Neuronal stem cell (in vitro differentiated cells): ENCODE measurements around the gene RTF2.
"Not testable (repeated sequence)": the region's sequence is repeated elsewhere in the genome, so short reads cannot be mapped to it uniquely, and the experiment has no call there.

Source experiments
- DNase-seq: peaks from one replicate; pipeline ENCODE4 v3.0.0-alpha.2; 2013; ENCODE audit warnings: low spot score
- H2AFZ ChIP-seq: one replicate; pipeline ENCODE4 v1.6.1; 2013; ENCODE audit warnings: mild to moderate bottlenecking, low read length, inconsistent platforms
- H2AK5ac ChIP-seq: 2 replicates; pipeline ENCODE4 v1.6.1; 2013; ENCODE audit warnings: low read depth, mild to moderate bottlenecking, inconsistent platforms, low read length, moderate library complexity, mixed read lengths
- H2BK120ac ChIP-seq: 2 replicates; pipeline ENCODE4 v1.6.1; 2013; ENCODE audit warnings: low read depth, mild to moderate bottlenecking, inconsistent platforms, low read length, moderate library complexity, mixed read lengths
- H2BK12ac ChIP-seq: one replicate; pipeline ENCODE4 v1.6.1; 2013; ENCODE audit warnings: low read length, inconsistent platforms
- H2BK15ac ChIP-seq: 2 replicates; pipeline ENCODE4 v1.6.1; 2013; ENCODE audit warnings: mild to moderate bottlenecking, low read length, inconsistent platforms, mixed read lengths
- H2BK5ac ChIP-seq: one replicate; pipeline ENCODE4 v1.6.1; 2013; ENCODE audit warnings: inconsistent platforms, mild to moderate bottlenecking, low read length, moderate library complexity
- H3K14ac ChIP-seq: one replicate; pipeline ENCODE4 v1.6.1; 2013; ENCODE audit warnings: low read length, inconsistent platforms
- H3K18ac ChIP-seq: 2 replicates; pipeline ENCODE4 v1.6.1; 2013; ENCODE audit warnings: low read length, inconsistent platforms
- H3K23ac ChIP-seq: 2 replicates; pipeline ENCODE4 v1.6.1; 2013; ENCODE audit warnings: low read depth, mild to moderate bottlenecking, mixed read lengths, low read length, inconsistent platforms; ENCODE audit not compliant: poor library complexity
- H3K27ac ChIP-seq: replicated peaks from 3 replicates; pipeline ENCODE4 v1.5.1; 2013; ENCODE audit warnings: low read length, inconsistent platforms
- H3K27me3 ChIP-seq, 3 experiments: 2 replicates each; pipeline ENCODE4 v1.6.1; 2013; ENCODE audit warnings: low read length in 3 of 3, mild to moderate bottlenecking in 2 of 3, inconsistent platforms in 1 of 3, low read depth in 1 of 3, mixed read lengths in 1 of 3, moderate library complexity in 1 of 3; ENCODE audit not compliant: control insufficient read depth in 3 of 3, insufficient read depth in 3 of 3
- H3K36me3 ChIP-seq, 2 donors: replicated peaks in 1 of 2; 2 replicates each; pipeline ENCODE4 v1.6.1; 2013; ENCODE audit warnings: low read length in 2 of 2; ENCODE audit not compliant: control insufficient read depth in 2 of 2, insufficient read depth in 2 of 2
- H3K4ac ChIP-seq: 2 replicates; pipeline ENCODE4 v1.6.1; 2013; ENCODE audit warnings: inconsistent platforms, mild to moderate bottlenecking, low read length, moderate library complexity
- H3K4me1 ChIP-seq, 2 donors: 1 replicate in 1 of 2; 2 replicates in 1 of 2; pipeline ENCODE4 v1.6.1; 2013; ENCODE audit warnings: low read length in 2 of 2, low read depth in 1 of 2; ENCODE audit not compliant: control insufficient read depth in 2 of 2, insufficient read depth in 1 of 2
- H3K4me2 ChIP-seq: one replicate; pipeline ENCODE4 v1.6.1; 2013; ENCODE audit warnings: mild to moderate bottlenecking, low read length, inconsistent platforms; ENCODE audit not compliant: insufficient read depth, poor library complexity, severe bottlenecking
- H3K4me3 ChIP-seq, 2 donors: 2 replicates each; pipeline ENCODE4 v1.5.1; 2013; ENCODE audit warnings: low read length in 2 of 2, mild to moderate bottlenecking in 2 of 2, inconsistent platforms in 1 of 2, moderate library complexity in 1 of 2
- H3K79me1 ChIP-seq: one replicate; pipeline ENCODE4 v1.6.1; 2013; ENCODE audit warnings: low read depth, mild to moderate bottlenecking, inconsistent platforms, low read length, moderate library complexity
- H3K9ac ChIP-seq: one replicate; pipeline ENCODE4 v1.6.1; 2013; ENCODE audit warnings: mild to moderate bottlenecking, low read depth, low read length, inconsistent platforms; ENCODE audit not compliant: poor library complexity
- H3K9me3 ChIP-seq, 2 donors: replicated peaks in 1 of 2; 2 replicates each; pipeline versions ENCODE3 to v1.6.1; 2013; ENCODE audit warnings: low read length in 2 of 2, mild to moderate bottlenecking in 2 of 2, inconsistent platforms in 1 of 2, low read depth in 1 of 2, mixed read lengths in 1 of 2, moderate library complexity in 1 of 2; ENCODE audit not compliant: control insufficient read depth in 2 of 2, insufficient read depth in 1 of 2
- H4K8ac ChIP-seq: one replicate; pipeline ENCODE4 v1.6.1; 2013; ENCODE audit warnings: low read depth, mild to moderate bottlenecking, inconsistent platforms, low read length, moderate library complexity
- H4K91ac ChIP-seq: one replicate; pipeline ENCODE4 v1.6.1; 2013; ENCODE audit warnings: low read length, low read depth, mild to moderate bottlenecking, inconsistent platforms; ENCODE audit not compliant: poor library complexity
- WGBS, 2 donors: extraction: QIAGEN DNeasy Blood & Tissue Kit; methylation state at CpG; one replicate each; pipeline ENCODE4 v1.1.7; 2013; ENCODE audit warnings: missing lambda C conversion rate in 2 of 2, mixed read lengths in 1 of 2; ENCODE audit not compliant: insufficient read length in 2 of 2, insufficient replicate concordance in 1 of 2; ENCODE audit errors: extremely low coverage in 2 of 2; 5-methylcytosine and 5-hydroxymethylcytosine counted together

The RTF2 gene

GRCh38 chr20:56524444-56524843 lies 56.0 kb downstream of the RTF2 start, which contains the start of gene FAM209A:
Gene FAM209A, plus strand, starts transcription at chr20:56524744. Its CDS starts 65 bp downstream, at chr20:56524809.
- not testable (repeated sequence) for H3K4me2 ChIP-seq, H4K8ac ChIP-seq, H3K79me1 ChIP-seq, H2BK120ac ChIP-seq, H3K27ac ChIP-seq, H3K4ac ChIP-seq, H3K23ac ChIP-seq, H3K9ac ChIP-seq, DNase-seq, H3K4me3 ChIP-seq, H3K36me3 ChIP-seq, H3K18ac ChIP-seq, H3K14ac ChIP-seq, H3K4me1 ChIP-seq, H2AK5ac ChIP-seq, H4K91ac ChIP-seq, H3K27me3 ChIP-seq, H2AFZ ChIP-seq, H2BK15ac ChIP-seq, H2BK5ac ChIP-seq, H2BK12ac ChIP-seq
- H3K9me3 ChIP-seq: peaks cover 6 to 13% of the 10 kb centered on the region in 2 donors
- WGBS, 2 donors: no CpG with 5 or more reads among the region's 7 CpGs

DNA sequence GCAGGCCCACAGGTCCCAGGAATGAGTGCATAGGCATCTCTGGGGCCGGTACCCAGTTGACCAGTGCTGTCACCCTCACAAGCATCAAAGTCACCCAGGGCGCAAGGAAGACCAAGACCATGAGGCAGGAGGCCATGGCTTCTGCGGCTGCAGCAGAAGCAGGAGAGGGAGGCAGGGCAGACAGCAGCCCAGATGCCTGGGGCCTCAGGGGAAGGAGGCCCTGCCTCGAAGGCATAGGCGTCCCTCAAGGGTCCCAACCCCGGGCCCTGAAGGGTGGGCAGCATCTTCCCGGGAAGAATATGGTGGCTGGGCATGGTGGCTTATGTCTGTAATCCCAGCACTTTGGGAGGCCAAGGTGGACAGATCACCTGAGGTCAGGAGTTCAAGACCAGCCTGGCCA lies 59.1 kb downstream of the RTF2 start:
- H3K14ac ChIP-seq: peak overlapping the region; percentile 94
- H3K79me1 ChIP-seq: no peaks in the 10 kb centered on the region
- H3K23ac ChIP-seq: no peak overlapping the region
- H4K8ac ChIP-seq: no peak overlapping the region
- no peak overlapping the region for H2BK120ac ChIP-seq
- H3K27ac ChIP-seq: no peak overlapping the region
- no peak overlapping the region for H3K4ac ChIP-seq
- no peaks in the 10 kb centered on the region for H3K9me3 ChIP-seq
- no peak overlapping the region for H2AFZ ChIP-seq
- no peak overlapping the region for H2AK5ac ChIP-seq
- H3K4me3 ChIP-seq: no peak overlapping the region
- no peaks in the 10 kb centered on the region for H3K27me3 ChIP-seq
- H3K4me1 ChIP-seq: no peaks in the 10 kb centered on the region
- no peak overlapping the region for H2BK12ac ChIP-seq
- WGBS, 2 donors: no CpG with 5 or more reads among the region's 7 CpGs
- no peak overlapping the region for H4K91ac ChIP-seq
- H3K18ac ChIP-seq: no peak overlapping the region
- no peak for DNase-seq
- no peak overlapping the region for H2BK5ac ChIP-seq
- no peaks in the 10 kb centered on the region for H3K36me3 ChIP-seq
- no peak overlapping the region for H3K9ac ChIP-seq
- H3K4me2 ChIP-seq: no peak overlapping the region
- H2BK15ac ChIP-seq: no peak overlapping the region

- H4K91ac ChIP-seq, H3K79me1 ChIP-seq, H3K27ac ChIP-seq, H3K9me3 ChIP-seq, H3K18ac ChIP-seq, H2BK5ac ChIP-seq, H3K9ac ChIP-seq, H3K23ac ChIP-seq, H4K8ac ChIP-seq, H3K4me2 ChIP-seq, H3K4me3 ChIP-seq, H2BK15ac ChIP-seq, H2AFZ ChIP-seq, H3K14ac ChIP-seq, H2AK5ac ChIP-seq, H3K4me1 ChIP-seq, H2BK120ac ChIP-seq, H3K4ac ChIP-seq, H2BK12ac ChIP-seq, DNase-seq, H3K27me3 ChIP-seq, H3K36me3 ChIP-seq: not testable (repeated sequence)
- no CpG with 5 or more reads among the region's 9 CpGs for WGBS, 2 donors
Measured at GRCh38 chr20:56532946-56533345, 64.5 kb downstream of the RTF2 start, which contains the start of gene FAM209B. Gene FAM209B, plus strand, starts transcription at chr20:56533246. Its CDS starts 96 bp downstream, at chr20:56533342.

DNA sequence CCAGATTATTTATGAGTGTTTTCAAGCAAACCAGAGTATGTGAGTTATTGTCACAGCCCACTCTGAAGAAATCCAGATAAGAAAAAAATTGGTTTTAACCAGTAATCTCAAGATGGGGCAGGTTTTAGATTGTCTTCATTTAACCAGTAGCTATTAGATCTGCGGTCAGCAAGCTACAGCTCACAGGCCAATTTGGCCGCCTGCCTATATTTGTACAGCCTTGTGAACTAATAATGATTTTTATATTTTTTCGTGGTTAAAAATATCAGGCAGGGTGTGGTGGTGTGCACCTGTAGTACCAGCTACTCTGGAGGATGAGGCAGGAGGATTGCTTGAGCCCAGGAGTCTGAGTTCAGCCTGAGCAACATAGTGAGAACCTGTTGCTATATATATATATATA lies 69.6 kb downstream of the RTF2 start:
- no peak overlapping the region for H2BK120ac ChIP-seq
- H3K9me3 ChIP-seq: peaks cover 0 to 2% of the 10 kb centered on the region in 2 donors
- H3K4me1 ChIP-seq: no peaks in the 10 kb centered on the region
- H3K27me3 ChIP-seq: no peaks in the 10 kb centered on the region
- H3K9ac ChIP-seq: no peak overlapping the region
- H2BK15ac ChIP-seq: no peak overlapping the region
- DNase-seq: no peak
- no peak overlapping the region for H3K27ac ChIP-seq
- no peak overlapping the region for H3K14ac ChIP-seq
- H2AFZ ChIP-seq: no peak overlapping the region
- H2BK12ac ChIP-seq: no peak overlapping the region
- no peak overlapping the region for H2AK5ac ChIP-seq
- no CpG with 5 or more reads among the region's 3 CpGs for WGBS, 2 donors
- no peak overlapping the region for H2BK5ac ChIP-seq
- no peak overlapping the region for H3K4me2 ChIP-seq
- no peak overlapping the region for H4K91ac ChIP-seq
- no peaks in the 10 kb centered on the region for H3K36me3 ChIP-seq
- no peak overlapping the region for H3K23ac ChIP-seq
- H3K18ac ChIP-seq: no peak overlapping the region
- H3K4ac ChIP-seq: no peak overlapping the region
- no peak overlapping the region for H3K4me3 ChIP-seq
- H3K79me1 ChIP-seq: no peaks in the 10 kb centered on the region
- no peak overlapping the region for H4K8ac ChIP-seq
